HG02852 (cell line): Measurements from ENCODE around the gene SERPINA3.
"Not testable (repeated sequence)": the region's sequence is repeated elsewhere in the genome, so short reads cannot be mapped to it uniquely, and the experiment has no call there.

Source experiments
- ATAC-seq: cut with Tn5 transposase; IDR thresholded peaks from one replicate; pipeline ENCODE4 v1.9.1; 2021; ENCODE audit warnings: mild to moderate bottlenecking, moderate library complexity; ENCODE audit not compliant: unreplicated experiment

The SERPINA3 gene

DNA sequence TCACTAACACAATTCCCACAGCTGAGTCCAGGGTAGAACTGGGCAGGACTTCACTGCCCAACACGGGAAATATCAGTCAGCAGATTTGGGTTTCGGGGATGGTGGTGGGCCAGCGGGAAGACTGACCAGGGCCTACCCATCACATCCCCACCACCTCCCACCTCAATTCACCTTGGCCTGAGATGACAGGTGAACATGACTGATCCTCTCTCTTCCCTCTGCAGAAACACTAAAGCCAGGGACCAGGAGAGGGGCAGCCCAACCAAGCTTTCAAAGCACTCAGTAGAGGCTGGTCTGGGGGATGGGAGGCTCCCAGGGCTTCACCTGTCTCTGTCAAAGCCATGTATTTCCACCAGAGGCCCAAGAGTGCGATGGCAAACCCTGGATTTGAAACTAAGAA is 28.6 kb upstream of the SERPINA3 start:
- no peak for ATAC-seq

DNA sequence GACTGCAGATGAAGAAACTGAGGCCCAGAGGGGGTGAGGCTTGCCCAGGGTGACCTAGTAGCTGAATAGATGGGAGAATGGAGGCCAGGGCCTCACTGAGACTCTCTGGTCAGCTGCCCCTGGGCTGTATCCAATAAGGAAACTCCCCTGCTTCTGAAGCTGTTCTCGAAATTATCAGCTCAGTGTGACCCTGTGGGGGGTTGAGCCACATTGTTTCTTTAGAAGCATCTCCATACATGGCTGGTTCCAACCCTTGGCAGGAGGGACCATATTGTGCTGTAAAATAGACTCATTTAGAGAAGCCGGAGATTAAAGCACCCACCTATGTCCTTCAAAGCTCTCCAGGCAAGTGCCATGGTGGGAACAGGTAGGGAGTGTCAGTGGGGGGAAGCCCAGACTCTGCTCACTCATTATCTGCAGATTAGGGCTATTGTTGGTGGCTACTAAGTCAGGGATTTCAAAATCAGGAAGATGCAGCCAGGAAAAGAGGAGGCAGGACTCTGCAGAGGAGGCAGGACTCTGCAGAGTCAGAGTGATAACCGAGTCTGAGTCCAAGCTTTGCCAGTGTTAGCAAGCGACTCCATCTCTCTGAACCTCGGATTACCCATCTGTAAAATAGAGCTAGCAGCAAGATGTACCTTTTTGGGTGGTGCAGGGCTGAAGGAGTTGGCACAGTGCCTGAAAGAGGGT is 27.5 kb upstream of the SERPINA3 start:
- no peak for ATAC-seq

DNA sequence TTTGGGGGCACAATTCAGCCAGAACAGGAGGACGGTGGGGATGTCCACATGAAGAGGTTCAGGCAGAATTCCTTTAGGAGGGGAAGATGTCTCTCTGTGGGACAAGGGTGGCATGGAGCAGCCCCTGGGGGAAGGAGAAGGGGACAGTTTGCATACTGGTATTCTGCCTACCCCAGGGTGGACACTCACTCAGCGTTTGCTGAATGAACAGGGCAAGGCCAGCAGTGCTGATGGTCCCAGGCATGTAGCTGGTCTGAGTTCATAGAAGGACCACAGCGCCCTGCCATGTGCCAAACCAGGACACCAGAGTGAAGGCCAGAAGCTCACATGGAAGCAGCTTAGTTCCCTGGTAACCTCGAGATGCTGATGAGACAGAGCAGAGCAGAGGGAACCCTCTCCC is 25.6 kb upstream of the SERPINA3 start:
- ATAC-seq: no peak

DNA sequence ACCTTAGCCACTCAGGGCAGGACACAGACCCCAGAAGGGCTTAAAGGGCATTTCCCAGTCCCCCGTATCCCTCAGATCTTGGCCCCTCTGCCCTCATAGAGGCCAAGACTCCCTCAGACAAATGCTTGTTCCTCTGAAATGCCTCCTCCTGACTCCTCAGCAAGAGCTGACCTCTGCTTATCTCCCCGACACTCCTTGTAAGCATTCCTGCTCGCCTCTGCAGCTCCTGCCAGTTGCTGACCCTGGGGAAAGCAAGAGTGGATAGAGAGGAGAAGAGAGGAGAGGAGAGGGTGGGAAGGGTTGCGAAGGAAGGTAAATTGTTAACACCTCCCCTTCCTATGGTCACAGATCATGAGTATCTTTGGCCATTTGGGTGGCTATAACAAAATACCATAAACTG is 23.9 kb upstream of the SERPINA3 start:
- no peak for ATAC-seq

DNA sequence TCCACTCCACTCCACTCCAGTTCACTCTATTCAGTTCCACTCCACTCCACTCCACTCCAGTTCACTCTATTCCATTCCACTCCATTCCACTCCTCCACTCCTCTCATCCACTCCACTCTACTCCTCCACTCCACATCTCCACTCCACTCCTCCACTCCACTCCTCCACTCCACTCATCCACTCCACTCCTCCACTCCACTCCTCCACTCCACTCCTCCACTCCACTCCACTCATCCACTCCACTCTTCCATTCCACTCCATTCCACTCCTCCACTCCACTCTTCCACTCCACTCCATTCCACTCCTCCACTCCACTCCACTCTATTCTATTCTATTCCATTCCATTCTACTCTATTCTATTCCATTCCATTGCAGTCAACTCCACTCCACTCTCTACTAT is 21.1 kb upstream of the SERPINA3 start:
- no peak for ATAC-seq

DNA sequence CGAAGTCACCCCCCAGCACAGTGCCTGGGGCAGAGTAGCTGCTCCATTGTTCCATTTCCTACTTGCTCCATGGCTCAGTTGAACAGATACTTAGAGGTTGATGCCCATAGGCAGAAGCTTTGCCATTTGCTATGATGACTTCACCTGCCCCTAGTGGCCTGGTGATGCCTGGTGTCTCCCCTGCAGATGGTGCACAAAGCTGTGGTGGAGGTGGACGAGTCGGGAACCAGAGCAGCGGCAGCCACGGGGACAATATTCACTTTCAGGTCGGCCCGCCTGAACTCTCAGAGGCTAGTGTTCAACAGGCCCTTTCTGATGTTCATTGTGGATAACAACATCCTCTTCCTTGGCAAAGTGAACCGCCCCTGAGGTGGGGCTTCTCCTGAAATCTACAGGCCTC is 20.3 kb upstream of the SERPINA3 start:
- no peak for ATAC-seq

DNA sequence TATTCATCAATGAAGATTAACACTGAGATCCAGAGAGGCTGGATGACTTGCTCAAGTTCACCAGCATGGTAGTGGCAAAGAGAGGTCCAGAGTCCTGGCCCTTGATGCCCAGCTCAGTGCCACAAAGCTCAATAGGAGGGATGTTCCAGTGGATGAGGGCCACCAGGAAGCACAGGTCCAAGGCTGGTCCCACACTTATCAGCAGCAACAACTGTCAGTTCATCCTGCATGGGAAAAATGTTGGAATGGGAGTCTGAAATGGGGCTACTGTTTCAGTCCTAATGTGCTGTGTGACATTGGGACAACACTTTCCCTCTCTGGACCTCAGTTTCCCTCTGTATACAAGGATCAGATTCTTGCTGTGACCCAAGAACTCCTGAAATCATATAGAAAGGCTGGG is 19.7 kb upstream of the SERPINA3 start:
- ATAC-seq: no peak

DNA sequence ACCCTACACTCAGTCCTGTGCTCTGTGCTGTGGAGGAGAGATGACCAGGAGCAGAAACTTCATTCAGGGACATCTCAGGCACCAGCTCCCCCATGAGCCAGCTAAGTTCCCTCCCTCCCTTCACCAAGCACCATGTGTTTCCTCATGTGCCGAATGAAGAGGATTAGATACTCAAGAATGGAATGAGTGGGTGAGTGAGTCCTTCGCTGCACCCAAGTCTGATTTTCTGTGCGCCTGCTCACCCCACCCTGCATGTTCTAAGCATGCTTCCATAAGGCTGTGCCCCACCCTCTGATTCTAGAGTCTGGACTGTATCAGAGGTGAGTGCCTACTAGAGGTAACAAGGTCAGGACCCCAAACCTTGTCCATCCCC is 18.8 kb upstream of the SERPINA3 start:
- ATAC-seq: no peak

DNA sequence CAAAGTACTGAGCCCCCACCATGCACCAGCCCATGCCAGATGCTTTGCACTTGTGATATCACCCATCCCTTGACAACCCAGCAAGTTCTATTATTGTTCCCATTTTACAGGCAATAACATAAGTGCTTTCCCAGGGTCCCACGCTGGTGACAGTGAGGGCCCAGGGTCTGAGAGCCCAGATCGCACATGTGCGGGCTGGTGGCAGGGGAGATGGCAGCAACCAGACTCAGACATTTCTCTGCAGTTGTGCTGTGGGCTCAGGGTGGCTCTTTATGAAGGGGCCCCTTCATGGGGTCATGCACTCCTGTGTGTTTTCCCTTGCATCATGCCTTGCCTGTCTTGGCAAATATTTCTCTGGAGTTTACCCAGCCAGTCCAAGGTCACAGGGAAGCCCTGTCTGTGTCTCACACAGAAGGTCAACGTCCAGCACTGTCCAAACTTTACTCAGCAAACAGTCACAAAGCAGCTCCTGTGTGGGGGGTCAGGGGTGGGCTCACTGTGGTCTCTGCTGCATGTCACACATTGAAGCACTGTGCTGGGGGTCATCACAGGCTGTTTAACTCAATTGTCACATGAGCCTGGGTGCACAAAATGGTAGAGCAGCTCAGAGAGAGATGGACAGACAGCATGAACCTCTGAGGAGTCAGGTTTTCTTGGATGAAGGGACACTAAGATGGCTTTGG is 18.3 kb upstream of the SERPINA3 start:
- ATAC-seq: no peak

DNA sequence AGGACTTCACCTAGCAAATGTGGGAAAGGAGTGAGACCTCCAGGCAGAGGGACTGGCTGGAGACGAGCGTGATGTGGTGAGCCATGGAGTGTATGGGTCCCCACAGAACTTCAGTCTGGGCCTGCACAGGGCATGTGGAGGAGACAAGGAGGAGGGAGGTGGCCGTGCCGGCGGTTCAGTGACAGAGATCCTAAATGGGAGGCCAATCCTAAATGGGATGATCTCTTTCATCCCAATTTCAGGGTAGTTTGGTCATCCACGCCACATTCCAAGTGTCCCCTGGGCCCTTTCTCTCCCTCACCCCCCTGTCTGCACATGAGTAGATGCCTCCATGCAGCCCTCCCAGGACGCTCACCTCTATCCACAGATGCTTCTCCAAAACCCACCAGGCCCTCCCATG is 17.8 kb upstream of the SERPINA3 start:
- no peak for ATAC-seq

DNA sequence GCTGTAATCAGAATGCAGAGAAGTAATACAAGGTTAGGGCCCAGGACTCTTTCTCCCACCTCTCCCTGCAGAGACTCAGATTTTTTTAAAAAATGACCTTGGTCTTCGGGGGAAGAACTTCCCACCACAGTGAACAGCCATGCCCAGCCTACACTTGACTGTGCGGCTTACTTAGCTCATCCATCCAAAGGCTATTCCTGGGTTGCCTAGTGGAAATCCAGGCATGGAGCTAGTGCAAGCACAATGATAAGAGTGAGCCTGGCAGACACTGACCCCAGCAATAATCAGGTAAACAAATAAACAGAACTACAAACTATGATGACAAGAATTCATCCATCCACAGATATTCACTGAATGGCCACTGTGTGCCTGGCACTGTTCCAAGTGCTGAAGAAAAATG is 16.3 kb upstream of the SERPINA3 start:
- no peak for ATAC-seq

DNA sequence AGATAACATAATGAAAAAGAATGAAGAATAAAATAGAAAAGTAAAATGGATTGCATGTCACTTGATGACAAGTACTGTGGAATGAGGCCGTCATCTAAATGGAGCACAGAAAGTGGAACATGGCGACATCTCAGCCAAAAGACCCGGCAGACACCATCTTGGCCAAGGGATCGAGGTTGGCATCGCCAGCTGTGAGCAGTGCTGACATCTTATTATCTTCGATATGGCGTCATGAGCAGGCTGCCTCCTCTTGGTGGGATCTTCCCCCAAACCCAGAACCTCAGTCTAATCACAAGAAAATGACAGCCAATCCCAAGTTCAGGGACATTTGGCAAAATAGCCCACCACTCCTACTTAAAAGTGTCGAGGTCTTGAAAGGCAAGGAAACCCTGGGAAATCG is 15.8 kb upstream of the SERPINA3 start:
- ATAC-seq: no peak

DNA sequence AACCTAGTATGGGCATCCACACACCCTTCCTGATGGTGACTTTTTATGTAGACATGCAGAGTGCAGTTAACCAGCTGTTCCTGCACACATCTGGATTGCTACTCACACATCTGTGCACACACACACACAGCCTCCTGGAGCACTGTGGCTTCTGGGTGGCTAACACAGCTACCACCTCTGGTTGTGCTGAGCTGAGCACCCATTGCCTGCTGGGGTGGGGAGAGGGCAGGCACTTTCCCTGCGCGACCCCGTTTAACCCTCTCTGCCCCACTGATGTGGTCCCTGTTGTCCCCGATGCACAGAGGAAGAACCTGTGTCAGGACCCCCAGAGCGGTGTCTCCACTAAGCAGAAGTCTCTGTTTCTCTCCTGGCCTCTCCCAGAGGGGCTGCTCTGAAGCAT is 14.4 kb upstream of the SERPINA3 start:
- no peak for ATAC-seq

DNA sequence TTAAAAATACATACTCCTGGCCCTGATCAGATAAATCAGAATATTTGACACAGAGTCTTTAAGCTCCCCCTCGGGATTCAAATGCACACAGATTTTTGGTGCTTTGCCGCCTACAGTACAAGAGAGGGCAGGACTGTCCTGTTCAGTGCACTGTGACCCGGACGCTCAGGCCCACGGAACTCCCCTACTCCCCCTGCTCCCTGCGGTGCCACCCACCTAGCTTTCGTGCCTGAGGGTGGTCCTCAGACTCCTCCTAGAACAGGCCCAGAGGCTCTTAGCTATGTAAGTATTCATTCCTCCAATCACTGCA is 13.7 kb upstream of the SERPINA3 start:
- ATAC-seq: no peak

DNA sequence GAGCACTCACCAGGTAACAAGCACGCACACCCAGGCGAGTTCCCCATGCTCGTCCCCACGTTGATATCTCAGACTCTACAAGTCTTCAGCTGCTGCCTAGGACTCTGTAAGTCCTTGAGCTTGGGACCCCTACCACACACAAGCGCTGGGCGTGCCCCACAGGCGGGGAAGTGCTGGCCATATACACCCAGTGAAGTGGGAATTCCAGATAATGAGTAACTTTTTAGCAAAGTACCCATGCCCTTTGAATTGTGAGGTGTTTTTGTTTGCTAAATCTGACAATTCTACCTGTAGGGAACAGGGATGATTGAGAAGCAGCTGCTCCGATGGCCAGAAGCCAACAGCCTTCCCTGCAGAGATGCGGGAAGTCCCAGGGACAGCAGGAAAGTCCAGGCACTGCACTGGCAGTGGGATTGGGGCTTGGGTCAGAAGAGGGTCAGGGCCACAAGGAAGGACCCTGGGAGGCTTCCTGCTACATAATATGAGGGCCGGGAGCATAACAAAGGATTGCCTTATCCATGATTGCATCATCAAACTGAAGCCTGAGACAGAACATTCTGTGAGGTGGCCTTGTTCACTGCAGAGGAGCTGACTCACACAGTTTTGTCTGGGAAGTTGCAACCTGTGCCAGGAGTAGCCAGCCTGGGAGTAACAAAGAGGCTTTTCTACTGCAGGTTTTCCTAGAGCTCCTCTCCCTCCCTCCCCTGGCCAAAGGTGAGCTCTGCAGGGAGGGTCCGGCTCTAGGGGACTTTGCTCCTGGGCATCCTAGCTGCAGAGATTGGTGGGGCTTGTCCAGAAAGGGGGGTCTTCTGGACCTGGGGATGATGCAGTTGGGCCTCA is 13.2 kb upstream of the SERPINA3 start:
- ATAC-seq: no peak

DNA sequence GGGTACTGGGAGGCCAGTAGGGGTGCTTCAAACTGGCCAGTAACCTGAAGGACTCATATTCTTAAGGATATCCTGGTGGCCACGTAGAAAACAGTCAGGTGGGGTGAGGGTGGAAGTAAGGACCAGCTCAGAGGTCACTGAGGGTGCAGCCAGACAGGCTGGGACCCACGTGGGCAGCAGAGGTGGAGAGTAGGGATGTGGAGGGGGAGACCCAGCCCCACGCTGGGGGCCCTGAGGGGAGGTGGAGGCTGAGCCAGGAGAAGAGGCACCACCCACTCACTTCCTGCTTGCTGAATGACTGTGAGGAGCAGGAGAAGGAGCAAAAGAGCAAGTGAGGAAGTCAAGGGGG is 12.6 kb upstream of the SERPINA3 start:
- no peak for ATAC-seq

DNA sequence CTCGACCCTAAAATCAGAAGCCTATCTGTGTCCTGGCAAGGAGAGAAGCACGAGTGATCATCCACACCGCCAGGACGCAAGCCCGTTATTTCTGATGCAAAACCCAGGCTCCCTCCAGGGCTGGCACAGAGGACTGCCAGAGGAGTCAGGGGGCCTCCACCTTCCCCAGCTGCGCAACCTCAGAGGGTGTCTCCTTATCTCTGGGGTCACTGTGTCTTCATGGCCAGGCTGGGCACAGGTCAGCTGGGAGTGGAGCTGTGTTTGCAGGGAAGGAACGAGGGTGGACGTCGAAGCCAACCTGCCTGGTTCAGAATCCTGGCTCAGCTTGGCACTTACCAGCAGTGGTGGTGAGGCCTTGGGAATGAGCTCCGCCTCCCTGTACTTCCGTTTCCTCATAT is 12.0 kb upstream of the SERPINA3 start:
- no peak for ATAC-seq

DNA sequence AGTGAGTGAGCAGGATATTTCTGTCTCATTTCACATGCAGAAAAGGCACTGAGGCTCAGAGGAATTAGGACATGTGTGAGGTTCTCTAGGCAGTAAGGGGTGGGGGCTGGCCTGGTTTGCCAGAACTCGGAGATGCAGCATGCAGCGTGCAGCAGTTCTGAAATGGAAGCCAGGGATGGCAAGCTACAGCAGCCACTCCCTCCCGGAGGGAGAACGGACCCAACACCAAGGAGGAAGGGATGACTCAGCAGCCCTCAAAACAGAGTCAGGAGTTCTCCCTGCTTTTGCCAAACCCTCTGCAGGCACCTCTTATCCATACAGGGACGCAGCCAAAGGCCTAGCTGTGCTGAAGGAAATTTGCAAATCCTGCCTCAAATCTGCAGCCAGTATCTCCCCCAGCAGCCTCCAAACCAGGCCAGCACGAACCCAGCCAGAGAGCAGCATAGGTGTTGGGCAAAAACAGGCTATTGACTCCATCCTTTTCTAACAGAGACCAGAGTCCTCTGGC is 10.3 kb upstream of the SERPINA3 start:
- no peak for ATAC-seq

DNA sequence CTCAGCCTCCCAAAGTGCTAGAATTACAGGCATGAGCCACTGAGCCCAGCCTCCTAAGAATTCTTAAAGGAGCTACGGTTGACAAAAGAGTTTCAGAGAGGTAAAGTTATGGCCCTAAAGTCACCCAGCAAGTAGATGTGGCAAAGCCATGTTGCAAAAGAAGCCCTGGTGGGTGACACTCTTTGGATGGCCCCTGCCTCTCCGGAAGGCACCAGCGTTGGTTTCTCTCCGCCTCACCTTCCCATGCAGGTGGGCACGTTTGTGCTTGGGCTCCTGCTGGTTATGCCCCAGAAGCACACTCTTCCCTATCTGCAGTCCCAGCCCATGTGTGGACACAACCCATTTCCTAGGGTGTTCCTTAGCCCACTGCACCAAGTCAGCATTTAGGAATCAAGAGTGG is 9.5 kb upstream of the SERPINA3 start:
- ATAC-seq: no peak

DNA sequence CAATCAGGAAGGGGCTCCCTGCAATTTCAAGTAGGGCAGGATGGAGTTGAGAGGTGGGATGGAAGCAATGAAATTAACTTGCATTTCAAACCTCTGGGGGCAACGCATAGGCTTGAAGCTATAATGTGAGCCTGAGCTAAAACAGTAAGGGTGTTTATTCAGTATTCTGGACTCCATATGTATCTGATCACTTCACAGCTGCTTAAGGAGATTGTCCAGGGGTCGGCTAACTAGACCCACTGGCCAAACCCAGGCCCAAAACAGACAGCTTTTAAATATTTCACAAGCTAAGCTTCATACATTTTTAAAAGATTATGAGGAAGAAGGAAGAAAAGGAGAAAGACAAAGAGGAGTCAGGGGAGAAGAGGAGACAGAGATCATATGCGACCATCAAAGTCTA is 6.8 kb upstream of the SERPINA3 start:
- ATAC-seq: no peak

DNA sequence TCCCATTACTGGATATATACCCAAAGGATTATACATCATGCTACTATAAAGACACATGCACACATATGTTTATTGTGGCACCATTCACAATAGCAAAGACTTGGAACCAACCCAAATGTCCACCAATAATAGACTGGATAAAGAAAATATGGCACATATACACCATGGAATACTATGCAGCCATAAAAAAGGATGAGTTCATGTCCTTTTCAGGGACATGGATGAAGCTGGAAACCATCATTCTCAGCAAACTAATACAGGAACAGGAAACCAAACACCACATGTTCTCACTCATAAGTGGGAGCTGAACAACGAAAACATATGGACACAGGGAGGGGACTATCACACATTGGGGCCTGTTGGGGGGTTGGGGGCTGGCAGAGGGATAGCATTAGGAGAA is 3.2 kb upstream of the SERPINA3 start:
- ATAC-seq: not testable (repeated sequence)

DNA sequence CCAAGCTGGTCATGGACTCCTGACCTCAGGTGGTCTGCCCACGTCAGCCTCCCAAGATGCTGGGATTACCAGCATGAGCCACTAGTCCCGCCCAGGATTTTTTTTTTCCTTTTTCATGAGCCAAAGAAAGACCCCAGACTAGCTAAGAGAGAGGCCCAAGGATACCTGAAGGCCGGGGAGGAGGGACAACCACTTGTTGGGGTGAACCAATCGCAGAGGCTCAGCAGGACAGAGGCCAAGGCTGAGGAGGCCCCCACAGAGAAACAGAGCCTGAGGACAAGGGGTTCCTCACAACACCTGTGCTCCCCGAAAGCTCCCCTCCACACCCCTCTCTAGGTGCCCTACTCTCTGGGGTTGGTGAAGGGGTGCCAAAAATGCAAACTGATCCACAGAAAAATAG is 1.0 kb upstream of the SERPINA3 start:
- no peak for ATAC-seq
